ENCODE data around the gene MOK.
"Not testable (repeated sequence)": the region's sequence is repeated elsewhere in the genome, so short reads cannot be mapped to it uniquely, and the experiment has no call there.

Gene MOK

GRCh38 chr14:102248121-102248520, 56.8 kb downstream of the MOK start:
- no peak for DNase-seq (ENCODE audit: low spot score)

DNA sequence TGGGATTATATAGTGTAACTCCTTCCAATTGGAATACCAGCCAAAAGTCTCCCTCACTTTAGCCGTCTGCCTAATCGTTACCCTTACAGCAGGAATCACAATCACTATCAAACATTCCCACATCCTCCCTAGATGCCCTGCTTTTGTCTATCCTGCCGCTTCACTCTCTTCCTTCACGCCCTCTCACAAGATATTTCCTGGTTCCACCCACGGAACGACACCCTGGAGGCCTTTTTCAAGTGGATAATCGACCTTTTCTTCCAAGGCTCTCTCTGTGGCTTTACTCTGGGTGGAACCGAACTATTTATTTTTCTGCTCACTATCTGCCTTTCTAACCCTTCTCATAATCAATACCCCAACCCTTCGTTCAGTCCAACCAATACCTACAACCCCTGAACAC, 58.9 kb downstream of the MOK start:
- DNase-seq (ENCODE audit: low spot score) = no peak

DNA sequence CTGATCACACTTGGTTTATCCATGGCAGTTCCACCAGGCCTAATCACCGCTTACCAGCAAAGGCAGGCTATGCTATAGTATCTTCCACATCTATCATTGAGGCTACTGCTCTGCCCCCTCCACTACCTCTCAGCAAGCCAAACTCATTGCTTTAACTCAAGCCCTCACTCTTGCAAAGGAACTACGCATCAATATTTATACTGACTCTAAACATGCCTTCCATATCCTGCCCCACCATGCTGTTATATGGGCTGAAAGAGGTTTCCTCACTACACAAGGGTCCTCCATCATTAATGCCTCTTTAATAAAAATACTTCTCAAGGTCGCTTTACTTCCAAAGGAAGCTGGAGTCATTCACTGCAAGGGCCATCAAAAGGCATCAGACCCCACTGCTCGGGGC, 61.2 kb downstream of the MOK start:
- not testable (repeated sequence) for DNase-seq (ENCODE audit: low spot score)

- DNase-seq (ENCODE audit: low spot score) = no peak
Observed at GRCh38 chr14:102241147-102241546, 63.8 kb downstream of the MOK start.

DNA sequence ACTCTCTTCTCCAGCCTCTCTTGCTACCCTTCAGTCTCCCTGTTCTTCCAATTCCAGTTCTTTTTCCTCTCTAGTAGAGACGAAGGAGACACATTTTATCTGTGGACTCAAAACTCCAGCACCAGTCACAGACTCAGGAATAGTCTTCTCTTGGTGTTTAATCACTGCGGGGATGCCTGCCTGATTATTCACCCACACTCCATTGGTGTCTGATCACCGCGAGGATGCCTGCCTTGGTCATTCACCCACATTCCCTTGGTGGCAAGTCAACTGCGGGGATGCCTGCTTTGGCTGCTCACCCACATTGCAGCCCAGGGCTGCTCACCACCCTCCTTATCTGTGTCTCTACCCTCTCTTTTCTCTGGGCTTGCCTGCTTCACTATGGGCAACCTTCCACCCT, 64.5 kb downstream of the MOK start:
- DNase-seq (ENCODE audit: low spot score) = not testable (repeated sequence)

DNA sequence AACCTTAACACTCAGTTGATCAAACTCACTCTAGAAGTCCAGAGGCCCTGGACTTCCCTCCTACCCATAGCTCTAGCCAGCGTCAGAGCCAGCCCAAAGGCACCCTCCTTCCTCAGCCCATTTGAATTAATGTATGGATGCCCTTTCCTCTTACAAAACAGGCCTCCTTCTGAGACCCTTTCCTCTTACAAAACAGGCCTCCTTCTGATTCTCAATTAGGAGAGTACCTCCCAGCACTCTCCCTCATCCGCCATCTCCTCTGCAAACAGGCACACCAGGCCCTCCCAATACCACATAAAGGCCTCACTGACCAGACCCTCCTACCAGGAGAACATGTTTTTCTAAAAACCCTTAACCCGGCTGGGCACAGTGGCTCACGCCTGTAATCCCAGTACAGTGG, 65.7 kb downstream of the MOK start:
- no peak for DNase-seq (ENCODE audit: low spot score)

DNA sequence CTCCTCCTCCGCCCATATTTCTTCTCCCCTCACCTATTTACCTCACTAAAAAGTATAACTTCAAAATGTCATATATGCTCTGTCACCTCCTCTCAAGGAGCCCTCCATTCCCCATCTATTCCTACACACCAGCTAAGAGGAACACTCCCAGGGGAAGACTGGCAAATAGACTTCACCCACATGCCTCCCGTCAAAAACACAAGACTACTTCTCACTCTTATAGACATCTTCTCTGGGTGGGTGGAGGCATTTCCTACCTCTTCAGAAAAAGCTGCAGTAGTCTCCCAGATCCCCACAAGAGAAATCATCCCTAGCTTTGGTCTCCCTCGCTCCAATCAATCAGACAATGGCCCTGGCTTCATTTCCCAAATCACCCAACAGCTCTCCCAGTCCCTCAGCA, 66.2 kb downstream of the MOK start:
- DNase-seq (ENCODE audit: low spot score) = no peak

GRCh38 chr14:102238131-102238530, 66.8 kb downstream of the MOK start:
- DNase-seq (ENCODE audit: low spot score) = no peak

- no peak for DNase-seq (ENCODE audit: low spot score)
Observed at GRCh38 chr14:102236026-102236425, 68.9 kb downstream of the MOK start.

- DNase-seq (ENCODE audit: low spot score) = peak; percentile 82
Observed at GRCh38 chr14:102235275-102235897, 69.6 kb downstream of the MOK start.

- DNase-seq (ENCODE audit: low spot score) = no peak
Observed at GRCh38 chr14:102234331-102235264, 70.4 kb downstream of the MOK start.

DNA sequence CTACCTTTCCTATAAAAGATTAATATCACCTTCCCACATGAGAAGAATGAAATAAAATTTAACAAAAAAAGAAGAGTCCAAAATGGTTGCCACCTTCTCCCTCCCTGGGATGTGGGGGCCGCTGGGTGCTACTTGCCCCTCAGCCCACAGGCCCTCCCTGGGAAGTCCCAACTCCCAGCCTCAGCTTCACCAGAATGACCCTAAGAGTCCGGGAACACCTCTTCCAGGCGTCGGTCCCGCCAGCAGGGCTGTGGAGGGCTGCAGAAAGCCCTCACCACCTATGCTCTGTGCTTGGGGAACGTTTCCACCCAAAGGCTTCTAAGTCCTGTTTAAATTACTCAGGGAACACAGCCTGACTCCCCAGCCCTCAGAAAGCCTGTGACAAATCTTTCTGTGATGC, 71.9 kb downstream of the MOK start:
- DNase-seq (ENCODE audit: low spot score) = no peak

- DNase-seq (ENCODE audit: low spot score) = no peak
Observed at GRCh38 chr14:102232348-102232625, 72.7 kb downstream of the MOK start.

GRCh38 chr14:102231476-102232347, 73.3 kb downstream of the MOK start:
- no peak for DNase-seq (ENCODE audit: low spot score)

- DNase-seq (ENCODE audit: low spot score) = no peak
Observed at GRCh38 chr14:102230481-102231210, 74.3 kb downstream of the MOK start.

GRCh38 chr14:102229739-102230092, 75.2 kb downstream of the MOK start:
- no peak for DNase-seq (ENCODE audit: low spot score)

GRCh38 chr14:102229071-102229738, 75.8 kb downstream of the MOK start:
- DNase-seq (ENCODE audit: low spot score) = no peak

DNA sequence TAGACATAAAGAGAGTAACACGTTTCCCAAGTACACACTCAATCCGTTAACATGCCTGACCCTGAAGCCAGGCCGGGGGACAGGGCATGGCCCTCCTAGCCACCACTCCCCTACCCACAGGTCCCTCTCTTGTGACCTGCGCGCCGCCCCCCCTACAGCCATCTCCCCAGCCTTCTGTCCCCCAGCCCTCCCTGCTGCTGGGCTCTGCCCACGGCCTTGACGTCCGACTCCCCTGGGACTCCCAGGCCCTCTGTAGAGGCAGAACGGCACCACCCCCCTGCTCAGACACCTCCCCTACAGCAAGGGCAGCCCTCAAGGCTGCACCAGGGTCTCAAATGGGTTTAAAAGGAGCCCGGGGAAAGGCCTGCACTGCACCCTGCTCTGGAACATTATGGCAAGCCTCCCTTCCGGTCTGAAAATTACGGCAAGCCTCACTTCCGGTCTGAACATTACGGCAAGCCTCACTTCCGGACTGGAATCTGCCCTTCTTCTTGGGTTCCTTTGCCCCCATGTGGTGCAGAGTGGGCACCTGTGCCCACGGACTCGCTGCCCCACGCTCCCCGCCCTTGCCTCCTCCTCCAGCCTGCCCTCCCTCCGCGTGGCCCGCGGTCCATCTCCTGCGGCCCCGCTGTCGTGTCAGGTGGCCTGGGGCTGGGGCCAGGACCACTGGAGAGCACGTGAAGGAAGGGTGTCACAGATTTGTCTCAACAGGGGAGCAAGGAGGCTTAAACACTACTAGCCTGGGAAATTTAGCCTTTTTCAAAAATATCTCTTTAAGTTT, 77.6 kb downstream of the MOK start:
- no peak for DNase-seq (ENCODE audit: low spot score)

DNA sequence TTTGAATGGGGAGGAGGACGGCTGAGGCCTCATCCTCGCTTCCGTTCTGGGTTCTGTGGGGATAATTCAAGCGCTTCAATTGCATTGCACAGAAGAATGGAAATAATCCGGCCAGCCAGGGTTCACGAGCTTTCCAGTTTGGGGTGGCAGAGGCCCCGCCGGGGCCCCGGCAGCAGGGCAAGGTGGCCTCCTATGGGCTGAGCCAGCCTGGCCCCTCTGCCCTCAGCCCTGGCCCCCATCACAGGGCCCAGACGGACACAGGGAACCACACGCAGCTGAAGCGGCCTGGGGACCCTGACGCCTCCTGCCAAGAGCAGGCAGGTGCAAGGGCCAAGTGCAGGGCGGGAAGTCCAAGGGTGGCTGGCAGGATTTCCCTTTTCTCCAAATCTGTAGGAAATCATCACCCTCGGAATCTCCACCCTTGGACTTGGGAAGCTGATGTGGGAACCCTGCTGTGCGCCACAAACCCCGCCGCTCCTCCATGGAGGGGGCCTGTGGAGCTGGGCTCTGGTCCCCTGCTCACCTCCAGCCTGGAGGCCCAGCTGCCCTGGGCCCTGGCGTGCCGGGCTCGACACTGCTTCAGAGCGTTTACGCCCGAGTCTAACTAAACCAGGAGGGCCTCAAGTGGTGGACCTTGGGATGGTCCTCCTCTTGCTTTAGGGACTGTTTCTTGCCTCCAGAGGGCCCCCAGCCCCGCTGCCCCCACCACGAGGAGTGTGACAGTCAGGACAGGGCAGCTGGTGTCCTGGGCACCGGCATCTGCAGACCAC, 78.4 kb downstream of the MOK start:
- DNase-seq (ENCODE audit: low spot score) = no peak

GRCh38 chr14:102225936-102226335, 79.0 kb downstream of the MOK start:
- DNase-seq (ENCODE audit: low spot score) = no peak
